KG1 (cell line): ENCODE data around the gene NUP214.
"Not testable (repeated sequence)": the region's sequence is repeated elsewhere in the genome, so short reads cannot be mapped to it uniquely, and the experiment has no call there.

Experiments used
- DNase-seq: peaks from one replicate; lab custom pipeline; 2025; lab: John Stamatoyannopoulos, UW

NUP214 gene

DNA sequence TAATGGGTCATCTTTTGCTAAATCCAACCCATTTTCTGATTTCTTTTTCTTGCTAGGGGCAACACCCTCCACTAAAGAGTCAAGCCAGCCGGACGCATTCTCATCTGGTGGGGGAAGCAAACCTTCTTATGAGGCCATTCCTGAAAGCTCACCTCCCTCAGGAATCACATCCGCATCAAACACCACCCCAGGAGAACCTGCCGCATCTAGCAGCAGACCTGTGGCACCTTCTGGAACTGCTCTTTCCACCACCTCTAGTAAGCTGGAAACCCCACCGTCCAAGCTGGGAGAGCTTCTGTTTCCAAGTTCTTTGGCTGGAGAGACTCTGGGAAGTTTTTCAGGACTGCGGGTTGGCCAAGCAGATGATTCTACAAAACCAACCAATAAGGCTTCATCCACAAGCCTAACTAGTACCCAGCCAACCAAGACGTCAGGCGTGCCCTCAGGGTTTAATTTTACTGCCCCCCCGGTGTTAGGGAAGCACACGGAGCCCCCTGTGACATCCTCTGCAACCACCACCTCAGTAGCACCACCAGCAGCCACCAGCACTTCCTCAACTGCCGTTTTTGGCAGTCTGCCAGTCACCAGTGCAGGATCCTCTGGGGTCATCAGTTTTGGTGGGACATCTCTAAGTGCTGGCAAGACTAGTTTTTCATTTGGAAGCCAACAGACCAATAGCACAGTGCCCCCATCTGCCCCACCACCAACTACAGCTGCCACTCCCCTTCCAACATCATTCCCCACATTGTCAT is 72.0 kb downstream of the NUP214 start:
- no peak for DNase-seq

DNA sequence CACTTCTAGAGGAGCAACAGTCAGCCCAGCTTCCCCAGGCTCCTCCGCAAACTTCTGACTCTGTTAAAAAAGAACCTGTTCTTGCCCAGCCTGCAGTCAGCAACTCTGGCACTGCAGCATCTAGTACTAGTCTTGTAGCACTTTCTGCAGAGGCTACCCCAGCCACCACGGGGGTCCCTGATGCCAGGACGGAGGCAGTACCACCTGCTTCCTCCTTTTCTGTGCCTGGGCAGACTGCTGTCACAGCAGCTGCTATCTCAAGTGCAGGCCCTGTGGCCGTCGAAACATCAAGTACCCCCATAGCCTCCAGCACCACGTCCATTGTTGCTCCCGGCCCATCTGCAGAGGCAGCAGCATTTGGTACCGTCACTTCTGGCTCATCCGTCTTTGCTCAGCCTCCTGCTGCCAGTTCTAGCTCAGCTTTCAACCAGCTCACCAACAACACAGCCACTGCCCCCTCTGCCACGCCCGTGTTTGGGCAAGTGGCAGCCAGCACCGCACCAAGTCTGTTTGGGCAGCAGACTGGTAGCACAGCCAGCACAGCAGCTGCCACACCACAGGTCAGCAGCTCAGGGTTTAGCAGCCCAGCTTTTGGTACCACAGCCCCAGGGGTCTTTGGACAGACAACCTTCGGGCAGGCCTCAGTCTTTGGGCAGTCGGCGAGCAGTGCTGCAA is 72.8 kb downstream of the NUP214 start:
- no peak for DNase-seq

DNA sequence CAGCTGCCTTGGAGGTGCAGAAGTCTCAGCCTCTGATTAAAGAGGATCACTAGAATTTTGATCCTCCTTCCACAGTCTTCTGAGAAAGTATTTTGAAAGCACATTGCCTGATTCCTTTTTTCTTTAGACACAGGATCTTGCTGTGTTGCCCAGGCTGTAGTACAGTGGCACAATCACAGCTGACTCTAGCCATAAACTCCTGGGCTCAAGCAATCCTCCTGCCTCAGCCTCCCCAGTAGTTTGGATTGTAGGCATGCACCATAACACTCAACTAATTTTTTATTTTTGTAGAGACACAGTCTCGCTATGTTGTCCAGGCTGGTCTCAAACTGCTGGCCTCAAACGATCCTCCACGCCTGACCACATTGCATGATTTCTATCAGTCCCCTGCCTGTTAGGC is 76.5 kb downstream of the NUP214 start:
- no peak for DNase-seq

DNA sequence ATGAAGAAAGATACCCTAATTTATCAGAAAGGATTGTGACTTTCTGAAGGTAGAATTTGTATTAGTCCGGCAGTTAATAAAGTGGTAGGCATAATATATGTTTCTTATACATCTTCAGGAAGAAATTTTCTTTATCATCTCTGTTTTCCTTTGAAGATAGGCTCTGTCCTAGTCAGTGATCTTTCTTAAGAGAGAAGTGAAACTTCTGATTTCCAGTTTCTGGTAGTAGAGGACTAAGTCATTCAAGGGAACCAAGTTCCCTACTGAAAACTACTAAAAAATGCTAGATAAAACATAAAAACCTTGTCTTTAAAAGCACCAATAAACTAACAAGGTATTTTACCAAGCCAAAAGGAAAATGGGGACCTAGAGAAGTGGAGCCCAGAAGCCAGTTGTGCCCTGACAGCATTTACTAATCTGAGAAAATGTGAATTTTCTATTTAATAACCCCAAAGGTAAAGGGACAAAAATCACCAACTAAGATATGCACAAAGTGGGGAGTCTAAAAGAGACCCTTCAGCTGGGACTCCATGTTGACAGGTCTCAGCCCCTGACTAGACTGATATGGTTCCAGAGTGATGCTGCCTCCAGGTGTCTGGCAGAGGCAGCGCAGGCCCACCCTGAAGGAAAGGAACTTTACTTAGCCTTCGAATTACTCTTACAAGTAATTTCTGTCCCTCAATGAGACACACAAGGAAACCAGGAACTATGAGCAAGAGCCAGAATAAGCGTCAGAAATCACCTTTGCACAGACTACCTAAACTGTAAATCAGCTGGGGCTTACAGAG is 78.2 kb downstream of the NUP214 start:
- no peak for DNase-seq

DNA sequence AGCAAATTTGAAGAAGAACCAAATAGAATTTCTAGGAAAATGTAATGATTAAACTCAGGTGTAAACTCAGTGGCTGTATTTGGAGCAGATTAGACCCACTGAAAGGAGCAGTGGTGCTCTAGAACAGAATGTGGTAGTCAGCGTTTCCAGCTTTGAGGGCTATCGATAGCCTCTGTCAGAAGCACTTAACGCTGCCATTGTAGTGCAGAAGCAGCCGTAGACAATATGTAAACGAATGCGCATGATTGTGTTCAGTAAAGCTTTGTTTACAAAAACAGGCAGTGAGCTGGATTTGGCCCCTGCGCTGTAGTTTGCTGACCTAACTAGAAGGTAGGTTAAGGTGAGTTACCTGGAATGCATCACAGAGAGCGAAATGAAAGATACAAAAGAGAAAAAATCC is 78.9 kb downstream of the NUP214 start:
- DNase-seq, result no peak

DNA sequence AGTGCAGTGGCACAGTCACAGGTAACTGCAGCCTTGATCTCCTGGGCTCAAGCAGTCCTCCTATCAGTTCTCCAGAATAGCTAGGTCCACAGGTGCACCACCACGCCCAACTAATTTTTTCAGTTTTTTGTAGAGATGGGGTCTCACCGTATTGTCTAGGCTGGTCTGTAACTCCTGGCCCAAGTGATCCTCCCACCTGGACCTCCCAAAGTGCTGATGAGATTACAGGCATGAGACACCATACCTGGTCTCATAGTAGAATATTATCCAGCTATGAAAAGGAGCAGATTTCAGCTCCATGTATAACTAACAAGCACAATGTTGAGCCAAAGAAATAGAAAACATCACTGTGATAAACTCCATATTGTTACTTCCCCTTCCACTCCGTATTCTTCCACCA is 81.1 kb downstream of the NUP214 start:
- no peak for DNase-seq

DNA sequence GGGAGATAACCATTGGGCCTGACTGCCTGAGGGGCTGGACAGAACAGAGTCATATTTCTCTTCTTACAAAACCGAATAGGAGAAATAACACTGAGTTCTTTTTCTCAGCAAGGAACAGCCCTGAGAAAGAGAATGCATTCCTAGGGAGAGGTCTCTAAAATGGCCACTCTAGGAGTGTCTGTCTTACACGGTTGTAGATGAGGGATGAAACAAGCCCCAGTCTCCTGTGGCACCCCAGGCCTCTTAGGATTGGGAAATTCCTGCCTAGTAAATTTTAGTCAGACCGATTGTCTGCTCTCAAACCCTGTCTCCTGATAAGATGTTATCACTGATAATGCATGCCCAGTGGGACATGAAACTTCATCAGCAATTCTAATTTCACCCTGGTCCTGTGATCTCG is 86.5 kb downstream of the NUP214 start:
- DNase-seq, result not testable (repeated sequence)

DNA sequence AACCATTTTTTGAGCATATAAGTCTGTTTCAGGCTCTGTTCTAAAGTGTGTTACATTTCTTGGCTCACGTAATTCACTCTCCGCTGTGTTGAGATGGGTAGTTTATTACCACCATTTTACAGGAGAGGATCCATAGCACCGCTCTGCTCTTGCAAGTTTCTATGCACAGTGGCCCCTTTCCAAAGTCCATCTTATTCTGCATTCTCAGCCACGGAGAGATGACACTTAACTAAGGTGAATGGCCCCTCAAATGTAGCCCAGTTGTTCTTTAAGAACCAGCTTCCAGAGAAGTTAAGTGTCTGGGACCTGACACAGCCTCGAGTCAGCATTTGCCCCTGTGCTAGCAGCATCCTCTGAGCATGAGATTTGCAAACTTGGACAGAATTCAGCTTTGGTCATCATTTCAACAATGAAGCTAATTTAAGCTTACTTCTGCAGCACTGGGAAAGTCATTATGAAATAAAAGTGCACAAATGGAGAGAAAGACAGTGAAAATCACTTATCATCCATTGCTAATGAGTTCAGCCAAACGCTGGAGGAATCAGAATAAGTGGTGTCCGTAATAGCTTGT is 89.0 kb downstream of the NUP214 start:
- DNase-seq, result no peak

DNA sequence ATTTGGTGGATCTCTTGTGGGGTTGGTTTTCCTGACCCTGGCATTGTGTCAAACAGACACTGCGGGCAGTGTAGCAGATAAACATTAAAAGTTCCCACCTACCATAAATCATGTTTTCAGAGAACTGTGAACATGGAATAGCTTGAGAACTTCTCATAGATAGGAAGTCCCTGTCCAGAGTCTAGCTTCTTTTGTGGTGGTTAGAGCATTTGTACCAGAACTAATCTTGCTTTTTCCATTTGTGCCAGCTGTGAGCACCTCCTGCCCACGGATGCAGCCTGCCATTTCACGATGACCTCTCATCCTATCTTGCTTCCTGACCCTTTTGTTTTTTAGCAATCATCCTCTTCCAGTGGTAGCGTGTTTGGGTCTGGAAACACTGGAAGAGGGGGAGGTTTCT is 89.5 kb downstream of the NUP214 start:
- DNase-seq, result no peak

DNA sequence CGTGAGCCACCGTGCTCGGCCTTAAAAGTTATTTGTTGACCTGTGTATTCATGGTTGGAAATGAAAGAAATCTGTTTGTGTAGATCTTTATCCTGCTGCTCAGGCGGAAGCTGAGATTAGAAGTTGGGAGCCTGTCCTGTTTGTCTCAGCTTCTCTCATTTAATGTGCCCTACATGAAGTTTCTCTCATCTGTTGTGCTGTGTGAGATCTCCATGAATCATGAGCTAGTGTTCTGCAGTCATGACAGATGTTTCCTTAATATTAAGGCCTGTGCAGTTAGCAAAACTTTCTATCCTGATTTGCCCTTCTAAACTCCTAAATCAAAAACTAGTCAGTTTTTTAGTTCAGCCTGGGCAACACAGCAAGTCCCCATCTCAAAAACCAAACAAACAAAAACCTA is 91.4 kb downstream of the NUP214 start:
- DNase-seq, result no peak

DNA sequence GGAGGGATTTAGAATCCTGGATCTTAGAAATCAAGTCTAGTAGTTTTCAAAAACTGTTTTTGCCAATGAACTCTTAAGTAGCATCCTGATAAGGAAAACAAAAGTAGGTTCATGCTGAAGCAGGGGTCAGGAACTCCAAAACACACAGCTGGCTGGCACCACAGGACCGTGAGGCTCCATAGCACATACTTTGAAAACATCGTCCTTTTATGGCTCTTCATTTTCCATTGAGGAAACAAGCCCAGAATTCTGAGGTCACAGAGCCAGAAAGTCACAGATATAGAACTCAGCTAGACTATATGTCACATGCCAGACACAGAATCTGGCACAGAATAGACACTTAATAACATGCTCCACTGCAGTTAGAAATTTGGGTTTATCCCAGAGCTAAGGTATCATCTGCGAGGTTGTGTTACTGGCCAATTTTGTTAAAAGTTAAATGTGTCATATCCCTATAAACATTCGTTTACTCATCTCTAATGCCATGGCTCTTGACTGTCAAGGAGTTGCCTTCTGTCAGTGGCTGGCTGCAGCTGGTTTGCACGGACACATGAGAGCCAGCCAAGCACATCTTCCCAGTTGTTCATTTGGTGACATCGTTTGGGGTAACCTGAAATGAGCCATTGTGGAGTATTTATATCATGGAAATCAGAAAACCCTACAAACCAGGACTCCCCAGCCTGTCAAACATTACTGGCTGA is 92.1 kb downstream of the NUP214 start:
- no peak for DNase-seq

DNA sequence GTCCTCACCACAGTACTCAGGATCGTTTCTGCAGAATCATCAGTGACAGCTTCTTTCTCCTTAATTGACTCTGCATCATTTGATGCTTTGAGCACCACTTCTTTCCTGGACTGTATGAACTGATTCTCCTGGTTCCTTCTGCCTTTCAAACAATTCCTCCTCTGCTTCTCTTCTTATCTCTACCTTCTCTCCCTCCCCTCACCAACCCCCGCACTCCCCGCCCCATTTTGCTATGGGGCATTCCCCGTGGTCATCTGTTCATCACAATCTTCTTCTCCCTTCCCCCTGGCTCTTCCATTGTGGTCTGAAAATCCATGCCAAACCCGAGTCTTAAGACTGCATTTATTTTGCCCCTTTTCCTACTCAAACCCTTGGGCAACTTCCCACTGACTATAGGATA is 93.0 kb downstream of the NUP214 start:
- no peak for DNase-seq

DNA sequence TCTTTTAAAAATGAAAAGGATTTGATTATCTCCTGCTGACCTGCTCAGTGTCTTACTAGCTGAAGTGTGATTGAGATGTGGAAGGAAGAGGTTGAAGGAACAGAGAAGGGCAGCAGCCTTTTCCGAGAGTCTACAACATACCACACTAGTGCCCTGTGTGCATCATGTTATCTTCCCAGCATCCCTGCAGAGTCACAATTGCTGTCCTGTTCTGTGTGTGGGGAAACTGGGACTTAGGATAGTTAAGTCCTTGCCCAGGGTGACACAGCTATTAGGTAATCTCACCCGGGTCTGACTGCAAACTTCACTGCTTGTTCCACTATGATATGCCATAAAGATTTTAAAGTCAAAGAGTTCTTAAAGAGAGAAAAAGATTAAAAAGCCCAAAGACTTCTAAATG is 95.1 kb downstream of the NUP214 start:
- DNase-seq, result no peak

DNA sequence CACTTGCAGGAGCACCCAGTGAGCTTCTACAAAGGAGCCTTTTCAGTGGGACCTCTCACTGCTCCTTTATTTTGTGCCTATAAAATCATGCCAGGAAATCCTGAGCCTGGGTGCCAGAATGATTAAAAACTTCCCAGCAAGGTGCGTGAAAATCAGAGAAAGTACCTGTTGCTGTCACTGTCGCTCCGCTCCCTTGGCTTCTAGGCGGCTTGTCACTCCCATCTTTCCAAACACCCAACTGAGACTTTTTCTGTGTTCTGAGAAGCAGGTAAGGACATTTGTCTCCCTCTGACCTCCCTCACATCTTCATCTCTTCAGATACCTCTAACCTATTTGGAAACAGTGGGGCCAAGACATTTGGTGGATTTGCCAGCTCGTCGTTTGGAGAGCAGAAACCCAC is 97.1 kb downstream of the NUP214 start:
- no peak for DNase-seq

DNA sequence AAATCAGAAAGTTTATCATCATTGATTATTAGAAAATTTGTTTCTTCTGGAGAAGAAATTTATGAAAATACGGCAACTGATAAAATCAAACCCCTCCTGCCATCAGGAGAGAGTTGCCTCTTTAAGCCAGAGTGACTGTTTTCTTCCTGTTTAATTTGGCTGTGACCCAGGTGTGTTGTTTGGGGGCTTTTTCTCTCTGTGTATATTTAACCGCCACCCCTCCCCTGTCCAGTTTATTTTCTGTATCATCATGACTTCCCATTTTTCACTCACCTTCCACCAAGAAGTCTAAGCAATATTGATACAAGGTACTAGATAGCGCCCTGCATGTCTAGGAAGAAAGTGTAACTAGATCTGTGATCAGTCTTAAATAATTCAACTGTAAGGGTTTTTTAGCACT is 100.8 kb downstream of the NUP214 start:
- DNase-seq, result no peak

DNA sequence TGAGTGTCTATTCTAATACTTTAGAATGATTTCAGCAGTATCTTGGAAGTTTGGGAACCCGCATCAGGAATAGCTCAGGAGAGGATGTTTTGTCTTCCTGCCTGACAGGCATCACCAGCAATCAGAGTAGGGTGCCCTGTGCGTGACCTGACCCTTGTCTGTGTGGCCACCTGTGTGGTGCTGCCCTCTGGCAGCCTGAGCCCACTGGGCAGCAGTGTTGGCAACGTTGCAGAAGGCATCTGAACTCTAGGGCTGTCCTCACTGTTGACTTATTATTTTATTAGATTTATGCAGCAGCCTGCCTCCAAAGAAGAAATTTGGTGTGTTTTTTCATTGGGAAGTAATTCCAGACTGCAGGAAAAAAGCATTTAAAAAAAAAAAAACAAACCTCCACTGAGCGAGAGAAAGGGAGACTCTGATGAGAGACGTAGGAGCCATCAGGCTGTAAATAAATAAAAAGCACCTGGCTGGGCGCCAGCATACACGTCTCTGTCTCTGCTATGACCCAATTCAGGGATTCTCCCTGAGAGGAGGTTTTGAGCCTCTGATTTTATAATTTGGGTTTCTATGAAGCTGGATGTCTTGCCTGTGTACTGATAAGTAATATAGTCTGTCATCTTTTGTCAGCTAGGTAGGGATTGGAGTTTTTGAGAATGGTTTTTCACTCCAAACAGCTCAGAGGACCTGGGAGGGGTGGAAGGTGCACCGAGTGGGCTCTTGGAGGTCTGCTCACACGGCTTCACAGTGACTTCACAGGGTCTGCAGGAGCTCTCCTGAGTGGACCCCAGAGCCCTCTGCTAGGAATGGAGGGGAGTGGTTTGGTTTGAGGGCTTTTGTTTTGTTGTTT is 101.9 kb downstream of the NUP214 start:
- DNase-seq, result no peak

DNA sequence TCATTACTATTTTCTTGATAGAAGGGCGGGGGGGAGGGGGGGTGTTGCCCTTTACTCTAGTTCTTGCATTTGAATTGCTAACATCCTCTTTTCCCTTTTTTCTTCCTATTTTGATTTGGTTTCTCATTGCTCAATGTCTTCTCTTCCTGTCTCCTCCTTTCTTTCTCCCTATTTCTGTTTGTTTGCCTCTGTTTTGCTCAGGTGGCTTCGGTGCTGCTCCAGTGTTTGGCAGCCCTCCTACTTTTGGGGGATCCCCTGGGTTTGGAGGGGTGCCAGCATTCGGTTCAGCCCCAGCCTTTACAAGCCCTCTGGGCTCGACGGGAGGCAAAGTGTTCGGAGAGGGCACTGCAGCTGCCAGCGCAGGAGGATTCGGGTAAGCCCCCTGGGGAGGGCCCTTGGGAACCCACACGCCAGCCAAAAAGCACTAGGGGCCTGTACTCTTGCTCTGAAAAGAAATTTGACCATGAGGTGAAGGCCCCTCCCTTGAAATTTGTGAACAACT is 102.6 kb downstream of the NUP214 start:
- no peak for DNase-seq

DNA sequence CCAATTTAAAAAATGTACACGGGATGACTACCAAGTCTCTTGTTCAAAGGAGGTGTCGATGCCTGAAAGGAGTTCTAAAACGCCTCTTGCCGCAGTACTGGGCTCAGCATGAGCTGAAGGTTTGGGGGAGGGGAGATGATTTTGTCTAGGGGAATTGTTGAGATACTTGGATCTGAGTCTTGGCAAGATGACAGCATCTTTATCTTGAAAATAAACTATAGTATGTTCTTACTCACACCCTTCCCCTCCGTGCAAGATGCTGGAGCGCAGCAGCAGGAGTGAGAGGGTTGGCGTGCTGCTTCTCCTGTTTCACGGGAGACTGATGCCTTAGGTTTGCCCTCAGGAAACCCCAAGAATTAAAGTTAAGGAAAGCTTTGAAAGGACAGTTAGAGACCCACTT is 103.6 kb downstream of the NUP214 start:
- DNase-seq, result no peak

DNA sequence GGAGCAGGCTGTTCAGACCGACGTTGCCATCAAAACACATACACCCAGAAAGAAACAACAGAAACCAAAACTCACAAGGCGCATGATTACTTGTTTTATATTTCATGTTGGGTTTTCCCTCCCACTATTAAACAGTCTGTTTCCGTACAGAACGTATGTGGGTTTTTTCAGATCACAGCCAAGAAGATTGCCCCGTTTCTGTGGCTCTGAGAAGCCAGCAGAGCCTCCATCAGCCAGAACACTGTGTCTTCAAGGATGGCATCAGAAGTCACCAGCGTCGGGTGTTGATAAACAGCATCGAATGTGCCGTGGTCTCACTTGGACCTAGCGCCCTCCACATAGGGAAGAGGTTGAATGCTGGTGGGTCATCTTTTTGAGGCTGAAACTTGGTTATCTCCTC is 108.2 kb downstream of the NUP214 start:
- DNase-seq, result no peak

DNA sequence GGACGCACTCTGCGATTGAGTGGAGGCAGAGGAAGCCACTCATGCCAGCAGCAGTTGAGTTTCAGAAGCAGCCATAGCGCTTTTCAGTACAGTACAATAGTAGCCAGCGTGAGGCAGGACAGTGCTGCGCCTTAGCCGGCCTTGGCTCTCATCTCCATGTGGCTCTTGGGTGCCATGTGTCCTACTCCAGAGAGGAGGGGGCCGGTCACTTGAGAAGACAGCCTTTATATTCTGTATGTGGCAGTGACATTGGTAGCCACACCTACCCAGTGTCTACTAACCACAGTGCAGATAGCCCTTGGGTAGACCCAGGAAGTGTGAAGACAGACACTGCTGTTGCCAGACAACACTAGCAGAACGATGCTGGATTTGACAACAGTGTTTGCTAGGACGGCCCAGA is 108.6 kb downstream of the NUP214 start:
- no peak for DNase-seq
